ENCODE results near the gene DDIT4L. TPM values are rescaled to one million over a fixed set of nuclear protein-coding genes. Genes with fewer than 3 reads are reported as not detected.
"Not testable (repeated sequence)": the region's sequence is repeated elsewhere in the genome, so short reads cannot be mapped to it uniquely, and the experiment has no call there.

The DDIT4L gene
- total RNA-seq, 4 donors from 2014 or later = 0.79 to 2.0 TPM; not detected in 2

- no peak for DNase-seq
- 32 to 33% methylated on average over 1 of the region's 1 CpG for WGBS, 2 donors (ENCODE audit: low coverage in 1 of 2)
- TF ChIP-seq, protein P1, sequence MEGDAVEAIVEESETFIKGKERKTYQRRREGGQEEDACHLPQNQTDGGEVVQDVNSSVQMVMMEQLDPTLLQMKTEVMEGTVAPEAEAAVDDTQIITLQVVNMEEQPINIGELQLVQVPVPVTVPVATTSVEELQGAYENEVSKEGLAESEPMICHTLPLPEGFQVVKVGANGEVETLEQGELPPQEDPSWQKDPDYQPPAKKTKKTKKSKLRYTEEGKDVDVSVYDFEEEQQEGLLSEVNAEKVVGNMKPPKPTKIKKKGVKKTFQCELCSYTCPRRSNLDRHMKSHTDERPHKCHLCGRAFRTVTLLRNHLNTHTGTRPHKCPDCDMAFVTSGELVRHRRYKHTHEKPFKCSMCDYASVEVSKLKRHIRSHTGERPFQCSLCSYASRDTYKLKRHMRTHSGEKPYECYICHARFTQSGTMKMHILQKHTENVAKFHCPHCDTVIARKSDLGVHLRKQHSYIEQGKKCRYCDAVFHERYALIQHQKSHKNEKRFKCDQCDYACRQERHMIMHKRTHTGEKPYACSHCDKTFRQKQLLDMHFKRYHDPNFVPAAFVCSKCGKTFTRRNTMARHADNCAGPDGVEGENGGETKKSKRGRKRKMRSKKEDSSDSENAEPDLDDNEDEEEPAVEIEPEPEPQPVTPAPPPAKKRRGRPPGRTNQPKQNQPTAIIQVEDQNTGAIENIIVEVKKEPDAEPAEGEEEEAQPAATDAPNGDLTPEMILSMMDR (IDR thresholded peaks at IDR 0.05) = no peak
- no peaks in the 10 kb centered on the region for H3K36me3 ChIP-seq
- no peaks in the 10 kb centered on the region for H3K27me3 ChIP-seq
- no peak overlapping the region for H3K4me3 ChIP-seq
- peaks cover 0 to 9% (median 0%) of the 10 kb centered on the region in 4 donors for H3K4me1 ChIP-seq
- H3K27ac ChIP-seq = no peak overlapping the region
- intact Hi-C loops (cut with DNase I; ENCODE audit: low total_unique reads) (no loop called here), in situ Hi-C loops (cut with MboI; ENCODE audit: low pct_ligation_motif_present in 1 of 4, low pct_unique_long_range_greater_than_20kb in 1 of 4, low sequenced_read_pairs in 3 of 4) (no loop called here)
- no peaks in the 10 kb centered on the region for H3K9me3 ChIP-seq
Measured at GRCh38 chr4:100147684-100148083, 42.6 kb downstream of the DDIT4L start.

GRCh38 chr4:100147198-100147597 lies 43.1 kb downstream of the DDIT4L start:
- Histone ChIP-seq H3K9me3 (no peaks in the 10 kb centered on the region), H3K27ac (no peak overlapping the region), H3K27me3 (no peaks in the 10 kb centered on the region), H3K36me3 (no peaks in the 10 kb centered on the region), H3K4me3 (no peak overlapping the region), H3K4me1 (peaks cover 0 to 9% (median 0%) of the 10 kb centered on the region in 4 donors)
- in situ Hi-C loops (cut with MboI; ENCODE audit: low pct_ligation_motif_present in 1 of 4, low pct_unique_long_range_greater_than_20kb in 1 of 4, low sequenced_read_pairs in 3 of 4) = no loop called here
- DNase-seq = no peak
- WGBS, 2 donors (ENCODE audit: low coverage in 1 of 2) = 46 to 71% methylated on average over 1 of the region's 1 CpG
- TF ChIP-seq, protein P1 (IDR thresholded peaks at IDR 0.05) = no peak
- TF ChIP-seq POLR2A (IDR thresholded peaks at IDR 0.05) = no peak
- intact Hi-C loops (cut with DNase I; ENCODE audit: low total_unique reads) = no loop called here

- H3K36me3 ChIP-seq = no peaks in the 10 kb centered on the region
- no peaks in the 10 kb centered on the region for H3K27me3 ChIP-seq
- peaks cover 0 to 9% (median 0%) of the 10 kb centered on the region in 4 donors for H3K4me1 ChIP-seq
- H3K4me3 ChIP-seq = no peak overlapping the region
- H3K9me3 ChIP-seq = no peaks in the 10 kb centered on the region
- in situ Hi-C loops (cut with MboI; ENCODE audit: low pct_ligation_motif_present in 1 of 4, low pct_unique_long_range_greater_than_20kb in 1 of 4, low sequenced_read_pairs in 3 of 4) = no loop called here
- TF ChIP-seq POLR2A (IDR thresholded peaks at IDR 0.05) = no peak
- TF ChIP-seq, protein P1 (IDR thresholded peaks at IDR 0.05) = no peak
- no peak for TF ChIP-seq POLR2AphosphoS5 (IDR thresholded peaks at IDR 0.05)
- TF ChIP-seq EP300 (IDR thresholded peaks at IDR 0.05; ENCODE audit: low read depth) = no peak
- H3K27ac ChIP-seq = no peak overlapping the region
- intact Hi-C loops (cut with DNase I; ENCODE audit: low total_unique reads) = no loop called here
- no peak for DNase-seq
Measured at GRCh38 chr4:100146756-100147155, 43.5 kb downstream of the DDIT4L start.

DNA sequence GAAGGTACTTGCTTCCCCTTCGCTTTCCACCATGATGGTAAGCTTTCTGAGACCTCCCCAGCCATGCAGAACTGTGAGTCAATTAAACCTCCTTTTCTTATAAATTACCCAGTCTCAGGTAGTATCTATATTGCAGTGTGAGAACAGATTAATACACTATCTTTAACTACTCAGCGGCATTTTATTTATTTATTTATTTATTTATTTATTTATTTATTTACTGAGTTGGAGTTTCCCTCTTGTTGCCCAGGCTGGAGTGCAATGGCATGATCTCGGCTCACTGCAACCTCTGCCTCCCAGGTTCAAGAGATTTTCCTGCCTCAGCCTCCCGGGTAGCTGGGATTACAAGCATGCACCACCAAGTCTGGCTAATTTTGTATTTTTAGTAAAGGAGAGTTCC lies 52.9 kb downstream of the DDIT4L start:
- WGBS, 2 donors (ENCODE audit: low coverage in 1 of 2) = 94 to 95% methylated on average over 2 to 4 of the region's 4 CpGs
- H3K9me3 ChIP-seq; DNase-seq; intact Hi-C loops (cut with DNase I; ENCODE audit: low total_unique reads); H3K36me3 ChIP-seq; H3K4me1 ChIP-seq; H3K27me3 ChIP-seq; H3K27ac ChIP-seq; in situ Hi-C loops (cut with MboI; ENCODE audit: low pct_ligation_motif_present in 1 of 4, low pct_unique_long_range_greater_than_20kb in 1 of 4, low sequenced_read_pairs in 3 of 4); H3K4me3 ChIP-seq: not testable (repeated sequence)

Other genes starting within 250 kb of the DDIT4L start
- gene DNAJB14, start 243.8 kb downstream of the DDIT4L start, total RNA-seq = 10 to 100 TPM; 41.9 to 58.1 (median 48.5) TPM
- 100 to 1,000 TPM in 2 of 4 donors, 10 to 100 TPM in 2; 28.8 to 139 (median 81.5) TPM for gene H2AZ1, start 240.2 kb downstream of the DDIT4L start, total RNA-seq